ENCODE data around the gene AMPD3. TPM values are rescaled to one million over a fixed set of nuclear protein-coding genes. Genes with fewer than 3 reads are reported as not detected.
A peak's percentile ranks its signal among the peaks of the same experiment; 100 is the strongest.

AMPD3 gene
- polyA plus RNA-seq, 1 experiment: 19.6 TPM

DNA sequence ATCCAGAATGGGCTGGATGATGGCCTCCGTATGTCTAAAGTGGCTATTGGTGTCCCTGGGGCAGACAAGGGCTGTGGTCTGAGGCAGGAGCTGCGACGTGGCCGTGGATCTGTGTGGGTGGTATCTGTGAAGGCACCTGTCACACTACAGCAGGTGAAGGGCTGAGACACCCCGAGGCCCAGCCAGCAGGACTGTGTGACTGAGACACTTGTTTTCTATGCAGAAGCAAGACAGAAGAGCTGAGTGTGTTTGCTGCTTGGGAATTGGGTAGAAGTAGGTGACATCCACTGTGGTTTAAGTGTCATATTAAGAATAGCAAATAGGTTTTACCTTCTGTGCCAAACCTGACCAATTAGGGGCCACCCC, 35.0 kb downstream of the AMPD3 start:
- no peak for DNase-seq (ENCODE audit: low read depth, low spot score)
- ChIA-PET CTCF (interaction anchor here (0.9 to 1.0 kb wide), 2 partner anchors 83 to 84 kb away, joined by 3 read pairs; no protein-coding TSS in a partner anchor), POLR2A (interaction anchor here (0.7 to 2.3 kb wide), 3 partner anchors 8 to 261 kb away, joined by 3 to 10 read pairs (median 5); partner anchors contain the start of gene CTR9)
- H3K27ac ChIP-seq (ENCODE audit: low read depth, low read length): peak overlapping the region; percentile 95
- no peak overlapping the region for H3K4me3 ChIP-seq (ENCODE audit: low read depth, low read length)
- TF ChIP-seq, protein P1, sequence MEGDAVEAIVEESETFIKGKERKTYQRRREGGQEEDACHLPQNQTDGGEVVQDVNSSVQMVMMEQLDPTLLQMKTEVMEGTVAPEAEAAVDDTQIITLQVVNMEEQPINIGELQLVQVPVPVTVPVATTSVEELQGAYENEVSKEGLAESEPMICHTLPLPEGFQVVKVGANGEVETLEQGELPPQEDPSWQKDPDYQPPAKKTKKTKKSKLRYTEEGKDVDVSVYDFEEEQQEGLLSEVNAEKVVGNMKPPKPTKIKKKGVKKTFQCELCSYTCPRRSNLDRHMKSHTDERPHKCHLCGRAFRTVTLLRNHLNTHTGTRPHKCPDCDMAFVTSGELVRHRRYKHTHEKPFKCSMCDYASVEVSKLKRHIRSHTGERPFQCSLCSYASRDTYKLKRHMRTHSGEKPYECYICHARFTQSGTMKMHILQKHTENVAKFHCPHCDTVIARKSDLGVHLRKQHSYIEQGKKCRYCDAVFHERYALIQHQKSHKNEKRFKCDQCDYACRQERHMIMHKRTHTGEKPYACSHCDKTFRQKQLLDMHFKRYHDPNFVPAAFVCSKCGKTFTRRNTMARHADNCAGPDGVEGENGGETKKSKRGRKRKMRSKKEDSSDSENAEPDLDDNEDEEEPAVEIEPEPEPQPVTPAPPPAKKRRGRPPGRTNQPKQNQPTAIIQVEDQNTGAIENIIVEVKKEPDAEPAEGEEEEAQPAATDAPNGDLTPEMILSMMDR (IDR thresholded peaks at IDR 0.05; ENCODE audit: low read depth, low read length): no peak
- no peaks in the 10 kb centered on the region for H3K27me3 ChIP-seq (ENCODE audit: control insufficient read depth, insufficient read depth, low read length)
- H3K9me3 ChIP-seq (ENCODE audit: control insufficient read depth, insufficient read depth, low read length): peaks cover 5% of the 10 kb centered on the region; the same call in 1 of the 2 replicates

DNA sequence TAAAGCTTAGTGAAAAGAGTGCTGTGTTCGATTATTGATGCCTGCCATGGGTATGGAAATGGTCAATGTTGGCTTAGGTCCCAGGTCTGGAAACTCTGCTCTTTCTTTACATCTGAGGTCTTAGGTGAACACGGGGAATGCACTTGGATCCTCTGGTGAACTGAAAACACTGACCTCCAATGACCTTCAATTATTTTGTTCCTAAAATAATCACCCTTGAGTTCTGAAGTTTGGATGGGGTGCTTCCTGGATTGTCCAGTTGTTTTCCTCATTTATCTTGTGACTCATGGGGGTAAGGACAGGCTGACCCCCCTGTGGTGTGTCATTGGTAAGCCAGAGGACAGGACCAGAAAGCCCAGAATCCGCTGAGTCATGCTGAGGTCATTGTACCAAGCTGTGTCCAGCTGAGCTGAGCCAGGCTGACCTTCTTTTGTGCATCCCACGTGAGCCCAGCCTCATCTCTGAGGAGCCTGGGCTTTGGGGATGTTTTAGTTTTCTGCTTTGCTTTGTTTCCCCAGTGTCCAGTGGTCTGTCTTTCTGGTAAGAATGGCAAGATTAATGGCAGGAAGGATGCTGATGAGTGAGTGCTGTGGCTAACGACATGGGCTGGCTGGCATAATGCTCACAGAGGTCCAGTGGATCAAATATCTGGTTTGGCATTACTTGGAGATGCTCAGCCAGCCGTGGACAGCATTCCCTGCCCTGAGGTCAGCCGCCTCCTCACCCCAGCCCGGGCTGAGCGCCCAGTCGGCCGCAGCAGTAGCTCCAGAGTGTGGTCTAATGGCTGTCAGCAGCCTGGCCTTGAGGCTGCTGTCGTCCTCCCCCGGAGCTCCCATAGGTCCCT, 35.6 kb downstream of the AMPD3 start:
- ChIA-PET CTCF (interaction anchor here (0.6 to 1.0 kb wide), 3 partner anchors 50 to 85 kb away, joined by 3 read pairs; partner anchors contain the start of gene RNF141), POLR2A (interaction anchor here (0.7 to 2.3 kb wide), 6 partner anchors 9 to 260 kb away, joined by 3 to 10 read pairs (median 6); partner anchors contain the start of genes AMPD3, CTR9 and RNF141)
- H3K27ac ChIP-seq (ENCODE audit: low read depth, low read length): peak overlapping the region; percentile 95
- H3K27me3 ChIP-seq (ENCODE audit: control insufficient read depth, insufficient read depth, low read length): no peaks in the 10 kb centered on the region
- TF ChIP-seq, protein P1 (IDR thresholded peaks at IDR 0.05; ENCODE audit: low read depth, low read length): no peak
- H3K4me3 ChIP-seq (ENCODE audit: low read depth, low read length): no peak overlapping the region
- H3K9me3 ChIP-seq (ENCODE audit: control insufficient read depth, insufficient read depth, low read length): peaks cover 5% of the 10 kb centered on the region; the same call in 1 of the 2 replicates
- peak; percentile 92 for DNase-seq (ENCODE audit: low read depth, low spot score)

DNA sequence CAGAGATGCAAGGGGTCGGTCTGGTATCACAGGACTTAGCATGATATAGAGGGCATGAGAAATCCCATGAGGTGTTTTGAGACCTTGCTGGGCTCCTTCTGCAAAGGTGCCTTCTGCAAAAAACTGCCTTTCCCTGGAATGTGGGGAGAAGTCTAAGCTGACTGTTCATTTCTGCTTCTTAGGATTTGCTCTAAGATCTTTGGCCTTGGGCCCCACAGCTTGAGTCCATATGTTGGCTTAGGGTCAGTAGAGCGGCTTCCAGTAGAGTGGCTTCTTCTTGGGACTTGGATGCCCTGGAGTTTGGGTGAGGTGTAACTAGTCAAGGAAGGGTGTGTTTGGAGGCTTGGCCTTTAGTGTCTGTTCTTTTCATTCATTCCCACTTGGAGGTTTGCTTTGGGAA, 37.0 kb downstream of the AMPD3 start:
- TF ChIP-seq, protein P1 (IDR thresholded peaks at IDR 0.05; ENCODE audit: low read depth, low read length): no peak
- POLR2A ChIA-PET: interaction anchor here (2.3 kb wide), 1 partner anchor 10 kb away, joined by 10 read pairs; no protein-coding TSS in a partner anchor
- Histone ChIP-seq H3K27me3 (ENCODE audit: control insufficient read depth, insufficient read depth, low read length) (no peaks in the 10 kb centered on the region), H3K4me3 (ENCODE audit: low read depth, low read length) (no peak overlapping the region), H3K27ac (ENCODE audit: low read depth, low read length) (no peak overlapping the region), H3K9me3 (ENCODE audit: control insufficient read depth, insufficient read depth, low read length) (peaks cover 5% of the 10 kb centered on the region; the same call in 1 of the 2 replicates)
- no peak for DNase-seq (ENCODE audit: low read depth, low spot score)
- CTCF ChIA-PET: no interaction called here

DNA sequence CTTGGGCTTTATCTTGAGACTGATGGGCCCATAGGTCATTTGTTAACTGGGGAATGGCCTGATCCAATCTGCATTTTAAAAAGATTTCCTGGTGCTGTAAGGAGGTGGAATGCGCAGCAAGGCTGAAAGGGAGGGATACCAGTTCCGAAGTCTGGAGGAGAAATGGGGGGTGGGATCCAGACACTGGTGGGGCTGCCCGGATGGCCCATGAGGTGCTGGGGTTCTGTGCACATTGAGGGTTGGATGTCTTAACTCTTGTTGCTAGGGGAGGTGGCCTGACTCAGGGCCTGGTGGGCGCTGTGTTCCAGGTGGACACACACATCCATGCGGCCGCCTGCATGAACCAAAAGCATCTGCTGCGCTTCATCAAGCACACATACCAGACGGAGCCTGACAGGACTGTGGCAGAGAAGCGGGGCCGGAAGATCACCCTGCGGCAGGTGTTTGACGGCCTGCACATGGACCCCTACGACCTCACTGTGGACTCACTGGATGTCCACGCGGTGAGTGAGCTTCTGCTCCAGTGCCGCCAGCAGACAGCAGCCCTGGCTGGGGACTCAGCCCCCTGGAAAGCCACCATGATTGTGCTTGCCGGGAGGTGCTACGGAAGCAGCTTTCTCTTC, 38.1 kb downstream of the AMPD3 start:
- CTCF ChIA-PET: no interaction called here
- DNase-seq (ENCODE audit: low read depth, low spot score): no peak

More for the DNA sequence above, 38.1 kb downstream of the AMPD3 start:
- TF ChIP-seq, protein P1 (IDR thresholded peaks at IDR 0.05; ENCODE audit: low read depth, low read length): no peak
- POLR2A ChIA-PET: no interaction called here
- no peak overlapping the region for H3K27ac ChIP-seq (ENCODE audit: low read depth, low read length)
- peaks cover 5% of the 10 kb centered on the region; the same call in 1 of the 2 replicates for H3K9me3 ChIP-seq (ENCODE audit: control insufficient read depth, insufficient read depth, low read length)
- no peak overlapping the region for H3K4me3 ChIP-seq (ENCODE audit: low read depth, low read length)
- H3K27me3 ChIP-seq (ENCODE audit: control insufficient read depth, insufficient read depth, low read length): no peaks in the 10 kb centered on the region

Measured in AG04450 (cell line).